HEK293T (cell line): ENCODE measurements around the gene AP1G1.
"Not testable (repeated sequence)": the region's sequence is repeated elsewhere in the genome, so short reads cannot be mapped to it uniquely, and the experiment has no call there.

Experiments used
- CTCF ChIA-PET: fragments of 350-600 bp; formaldehyde crosslinking; extraction: SDS; loops from one replicate; lab custom pipeline; 2021; ENCODE audit warnings: antibody characterized with exemption, inconsistent platforms; lab: Yijun Ruan, JAX
- POLR2A ChIA-PET: fragments of 350-600 bp; formaldehyde crosslinking; extraction: SDS; loops from one replicate; lab custom pipeline; 2020; ENCODE audit warnings: antibody characterized with exemption, inconsistent platforms; lab: Yijun Ruan, JAX
- DNase-seq: peaks from one replicate; pipeline ENCODE4 v3.0.0; 2012; ENCODE audit warnings: mixed read lengths; ENCODE audit errors: extremely low spot score
- ARNT ChIP-seq: fragments of 450-650 bp; IDR thresholded peaks from 2 replicates; pipeline ENCODE4 v1.6.1; 2017; ENCODE audit warnings: mild to moderate bottlenecking
- BHLHE40 ChIP-seq: fragments of 450-650 bp; IDR thresholded peaks from 2 replicates; pipeline ENCODE4 v1.6.1; 2016; ENCODE audit warnings: mild to moderate bottlenecking, moderate library complexity, borderline replicate concordance
- CTBP1 ChIP-seq: fragments of 450-650 bp; IDR thresholded peaks from 2 replicates; pipeline ENCODE4 v1.6.1; 2016; ENCODE audit warnings: borderline replicate concordance
- ELF4 ChIP-seq: fragments of 450-650 bp; IDR thresholded peaks from 2 replicates; pipeline ENCODE4 v1.6.1; 2017; ENCODE audit warnings: antibody characterized with exemption
- FOXA1 ChIP-seq: fragments of 450-650 bp; IDR thresholded peaks from 2 replicates; pipeline ENCODE4 v1.6.1; 2016; ENCODE audit warnings: mild to moderate bottlenecking
- FOXK2 ChIP-seq: fragments of 450-650 bp; IDR thresholded peaks from 2 replicates; pipeline ENCODE4 v1.6.1; 2016; ENCODE audit warnings: mild to moderate bottlenecking
- FOXM1 ChIP-seq: fragments of 450-650 bp; IDR thresholded peaks from 2 replicates; pipeline ENCODE4 v1.6.1; 2017; ENCODE audit warnings: mild to moderate bottlenecking, borderline replicate concordance
- HDGF ChIP-seq: fragments of 450-650 bp; IDR thresholded peaks from 2 replicates; pipeline ENCODE4 v1.6.1; 2017; ENCODE audit warnings: antibody characterized with exemption, borderline replicate concordance
- L3MBTL2 ChIP-seq: fragments of 450-650 bp; conservative IDR thresholded peaks from 2 replicates; pipeline ENCODE4 v1.6.1; 2016; ENCODE audit warnings: mild to moderate bottlenecking
- LEF1 ChIP-seq: fragments of 450-650 bp; IDR thresholded peaks from 2 replicates; pipeline ENCODE4 v1.6.1; 2017; ENCODE audit warnings: mild to moderate bottlenecking, borderline replicate concordance
- NFRKB ChIP-seq: fragments of 450-650 bp; IDR thresholded peaks from 2 replicates; pipeline ENCODE4 v1.6.1; 2016; ENCODE audit warnings: mild to moderate bottlenecking, moderate library complexity
- PKNOX1 ChIP-seq: fragments of 450-650 bp; IDR thresholded peaks from 2 replicates; pipeline ENCODE4 v1.6.1; 2016
- SP1 ChIP-seq: fragments of 450-650 bp; IDR thresholded peaks from 2 replicates; pipeline ENCODE4 v1.6.1; 2017
- SUZ12 ChIP-seq: fragments of 450-650 bp; IDR thresholded peaks from 2 replicates; pipeline ENCODE4 v1.6.1; 2016; ENCODE audit warnings: mild to moderate bottlenecking
- TARDBP ChIP-seq: fragments of 450-650 bp; IDR thresholded peaks from 2 replicates; pipeline ENCODE4 v1.6.1; 2016
- ZNF384 ChIP-seq: fragments of 450-650 bp; IDR thresholded peaks from 2 replicates; pipeline ENCODE4 v1.6.1; 2016

Gene AP1G1

DNA sequence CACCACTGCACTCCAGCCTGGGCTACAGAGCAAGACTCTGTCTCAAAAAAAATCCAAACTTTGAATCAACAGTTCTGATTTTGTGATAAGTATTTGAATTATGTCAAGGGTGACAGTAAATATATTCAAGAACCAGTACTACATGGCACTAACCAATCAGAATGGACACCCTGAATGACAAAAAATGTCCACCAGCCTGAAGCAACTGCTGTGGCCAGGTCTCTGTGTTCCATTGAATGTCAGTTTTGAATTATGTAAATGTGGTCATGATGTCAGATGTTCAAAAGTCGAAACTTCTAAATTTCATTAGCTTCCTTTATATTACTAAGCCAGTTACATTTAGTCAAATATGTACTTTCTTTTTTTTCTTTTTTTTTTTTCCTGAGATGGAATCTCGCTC lies 21.7 kb upstream of the AP1G1 start:
- ChIA-PET POLR2A (interaction anchor here (1.2 kb wide), 1 partner anchor 54 kb away, joined by 3 read pairs; no protein-coding TSS in a partner anchor), CTCF (no interaction called here)
- DNase-seq: no peak
- TF ChIP-seq L3MBTL2 (no peak), CTBP1 (no peak), ELF4 (no peak), TARDBP (no peak), SP1 (no peak), ZNF384 (no peak), FOXA1 (no peak), NFRKB (no peak), SUZ12 (no peak), ARNT (no peak), PKNOX1 (no peak), FOXM1 (no peak), HDGF (no peak), LEF1 (no peak), BHLHE40 (no peak), FOXK2 (no peak)

GRCh38 chr16:71826533-71827017 lies 17.9 kb upstream of the AP1G1 start:
- CTCF ChIA-PET: no interaction called here
- DNase-seq: no peak
- POLR2A ChIA-PET: interaction anchor here (3.2 kb wide), 1 partner anchor 19 kb away, joined by 7 read pairs; the partner anchor contains the start of gene ATXN1L
- no peak for TF ChIP-seq L3MBTL2
- TF ChIP-seq FOXA1: no peak
- TF ChIP-seq CTBP1: no peak
- TF ChIP-seq ELF4: no peak
- TF ChIP-seq SP1: no peak
- TF ChIP-seq FOXK2: no peak
- no peak for TF ChIP-seq LEF1
- no peak for TF ChIP-seq NFRKB
- no peak for TF ChIP-seq PKNOX1
- no peak for TF ChIP-seq TARDBP
- no peak for TF ChIP-seq BHLHE40
- TF ChIP-seq SUZ12: no peak
- TF ChIP-seq ARNT: no peak
- TF ChIP-seq FOXM1: no peak
- no peak for TF ChIP-seq HDGF
- TF ChIP-seq ZNF384: no peak

- DNase-seq, POLR2A ChIA-PET, CTCF ChIA-PET: not testable (repeated sequence)
Measured at GRCh38 chr16:71817155-71817500, 8.5 kb upstream of the AP1G1 start.

DNA sequence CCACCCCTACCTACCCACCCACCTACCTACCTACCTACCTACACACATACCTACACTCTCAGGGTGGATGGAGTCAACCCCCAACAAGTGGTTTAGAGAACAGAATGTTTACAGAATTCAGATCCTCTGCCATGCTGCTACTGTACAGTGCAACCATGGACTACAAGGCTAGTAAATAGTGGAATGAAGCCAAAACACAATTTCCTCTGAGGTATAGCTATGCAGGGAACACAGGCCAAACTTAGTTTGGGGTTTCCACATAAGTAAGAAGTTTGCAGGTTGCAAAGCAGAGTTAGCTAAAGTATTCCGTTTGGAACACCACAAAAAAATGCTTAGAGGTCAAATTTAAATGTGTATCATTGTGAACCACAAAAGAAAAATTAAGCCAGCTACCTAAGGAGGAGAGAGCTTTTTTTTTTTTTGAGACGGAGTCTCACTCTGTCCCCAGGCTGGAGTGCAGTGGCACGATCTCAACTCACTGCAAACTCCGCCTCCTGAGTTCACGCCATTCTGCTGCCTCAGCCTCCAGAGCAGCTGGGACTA lies 2.7 kb upstream of the AP1G1 start:
- POLR2A ChIA-PET: no interaction called here
- CTCF ChIA-PET: interaction anchor here (0.7 kb wide), 1 partner anchor 73 kb away, joined by 8 read pairs; the partner anchor contains the start of gene ZNF821
- TF ChIP-seq CTBP1 (no peak), PKNOX1 (no peak), FOXK2 (no peak), ZNF384 (no peak), ELF4 (no peak), TARDBP (no peak), FOXM1 (no peak), SP1 (no peak), L3MBTL2 (no peak), SUZ12 (no peak), HDGF (no peak), NFRKB (no peak), FOXA1 (no peak), ARNT (no peak), LEF1 (no peak), BHLHE40 (no peak)
- DNase-seq: no peak

- DNase-seq, CTCF ChIA-PET, POLR2A ChIA-PET: not testable (repeated sequence)
Measured at GRCh38 chr16:71810155-71810530, 1.5 kb upstream of the AP1G1 start.

GRCh38 chr16:71807905-71808592 lies 585 bp downstream of the AP1G1 start:
- CTCF ChIA-PET: interaction anchor here (0.6 kb wide), 1 partner anchor 1028 kb away, joined by 3 read pairs; no protein-coding TSS in a partner anchor
- POLR2A ChIA-PET: interaction anchor here (0.5 to 3.0 kb wide), 8 partner anchors 12 to 75 kb away, joined by 3 to 11 read pairs (median 4); partner anchors contain the start of gene ATXN1L
- TF ChIP-seq TARDBP (no peak), SP1 (no peak), NFRKB (no peak), SUZ12 (no peak), ARNT (no peak), ZNF384 (no peak), L3MBTL2 (no peak), FOXA1 (no peak)
- DNase-seq: peak; percentile 18

DNA sequence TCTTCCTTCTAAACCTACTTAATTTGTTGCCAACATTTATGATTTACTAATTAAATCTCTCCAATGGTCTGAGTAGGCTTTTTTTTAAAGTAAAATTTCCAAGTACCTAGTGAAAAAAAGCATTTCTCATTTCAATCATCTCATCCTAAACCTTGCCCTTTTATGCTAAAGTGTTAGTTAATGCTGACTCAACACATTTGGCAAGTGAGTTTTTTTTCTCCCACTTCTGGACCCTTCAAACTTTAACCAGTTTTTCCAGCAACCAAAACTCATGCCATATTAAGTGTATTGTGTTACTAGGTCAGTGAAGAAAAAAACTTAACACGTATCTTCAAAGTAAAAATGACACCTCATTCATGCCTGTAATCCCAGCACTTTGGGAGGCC lies 5.3 kb downstream of the AP1G1 start:
- ChIA-PET POLR2A (no interaction called here), CTCF (no interaction called here)
- no peak for TF ChIP-seq FOXK2
- TF ChIP-seq SP1: no peak
- no peak for TF ChIP-seq ARNT
- TF ChIP-seq FOXM1: no peak
- TF ChIP-seq ELF4: no peak
- no peak for TF ChIP-seq NFRKB
- no peak for TF ChIP-seq FOXA1
- no peak for TF ChIP-seq HDGF
- no peak for TF ChIP-seq BHLHE40
- TF ChIP-seq SUZ12: no peak
- no peak for TF ChIP-seq PKNOX1
- no peak for TF ChIP-seq L3MBTL2
- TF ChIP-seq CTBP1: no peak
- TF ChIP-seq LEF1: no peak
- no peak for TF ChIP-seq TARDBP
- no peak for TF ChIP-seq ZNF384
- DNase-seq: no peak
